Type B pancreatic cell (in vitro differentiated cells): ENCODE measurements around the gene TMEM132E. TPM values are rescaled to one million over a fixed set of nuclear protein-coding genes. Genes with fewer than 3 reads are reported as not detected.

Experiments
- DNase-seq: peaks from one replicate; pipeline ENCODE4 v3.0.0; 2021; ENCODE audit warnings: mixed read lengths; ENCODE audit not compliant: unreplicated experiment; ENCODE audit errors: extremely low spot score
- H3K27ac Mint-ChIP-seq: 2 replicates; pipeline ENCODE4 v1.8.0; 2021; ENCODE audit warnings: mild to moderate bottlenecking, mixed read lengths
- H3K27me3 Mint-ChIP-seq: 2 replicates; pipeline ENCODE4 v1.8.0; 2021; ENCODE audit warnings: mixed read lengths
- H3K36me3 Mint-ChIP-seq: 2 replicates; pipeline ENCODE4 v1.8.0; 2021; ENCODE audit warnings: mixed read lengths
- H3K4me1 Mint-ChIP-seq: one replicate; pipeline ENCODE4 v1.8.0; 2021; ENCODE audit warnings: mixed read lengths; ENCODE audit not compliant: unreplicated experiment
- H3K4me3 Mint-ChIP-seq: 2 replicates; pipeline ENCODE4 v1.8.0; 2021; ENCODE audit warnings: mild to moderate bottlenecking, mixed read lengths
- H3K9me3 Mint-ChIP-seq: 2 replicates; pipeline ENCODE4 v1.8.0; 2021; ENCODE audit warnings: mixed read lengths
- total RNA-seq: library from RNA; stranded (reverse); gene quantifications from 2 replicates; pipeline ENCODE4 v1.2.1, GENCODE V29; 2021; ENCODE audit warnings: low replicate concordance
- TF ChIP-seq, protein P1 (sequence below): fragments of 200-600 bp; sonication (generic); conservative IDR thresholded peaks from 2 replicates; pipeline ENCODE4 v1.5.0; 2021; ENCODE audit warnings: antibody characterized with exemption, mild to moderate bottlenecking

TMEM132E gene
- total RNA-seq, 1 donor from 2014 or later: 0.92 TPM

GRCh38 chr17:34615326-34615725 is 35.9 kb downstream of the TMEM132E start:
- DNase-seq: no peak
- Mint-ChIP-seq H3K9me3 (no peaks in the 10 kb centered on the region), H3K27ac (peak overlapping the region; percentile 4), H3K36me3 (no peaks in the 10 kb centered on the region), H3K4me1 (peaks cover 20% of the 10 kb centered on the region), H3K27me3 (peaks cover 37% of the 10 kb centered on the region), H3K4me3 (no peak overlapping the region)
- TF ChIP-seq, protein P1, sequence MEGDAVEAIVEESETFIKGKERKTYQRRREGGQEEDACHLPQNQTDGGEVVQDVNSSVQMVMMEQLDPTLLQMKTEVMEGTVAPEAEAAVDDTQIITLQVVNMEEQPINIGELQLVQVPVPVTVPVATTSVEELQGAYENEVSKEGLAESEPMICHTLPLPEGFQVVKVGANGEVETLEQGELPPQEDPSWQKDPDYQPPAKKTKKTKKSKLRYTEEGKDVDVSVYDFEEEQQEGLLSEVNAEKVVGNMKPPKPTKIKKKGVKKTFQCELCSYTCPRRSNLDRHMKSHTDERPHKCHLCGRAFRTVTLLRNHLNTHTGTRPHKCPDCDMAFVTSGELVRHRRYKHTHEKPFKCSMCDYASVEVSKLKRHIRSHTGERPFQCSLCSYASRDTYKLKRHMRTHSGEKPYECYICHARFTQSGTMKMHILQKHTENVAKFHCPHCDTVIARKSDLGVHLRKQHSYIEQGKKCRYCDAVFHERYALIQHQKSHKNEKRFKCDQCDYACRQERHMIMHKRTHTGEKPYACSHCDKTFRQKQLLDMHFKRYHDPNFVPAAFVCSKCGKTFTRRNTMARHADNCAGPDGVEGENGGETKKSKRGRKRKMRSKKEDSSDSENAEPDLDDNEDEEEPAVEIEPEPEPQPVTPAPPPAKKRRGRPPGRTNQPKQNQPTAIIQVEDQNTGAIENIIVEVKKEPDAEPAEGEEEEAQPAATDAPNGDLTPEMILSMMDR: no peak

GRCh38 chr17:34616148-34616547 is 36.8 kb downstream of the TMEM132E start:
- Mint-ChIP-seq H3K36me3 (no peaks in the 10 kb centered on the region), H3K9me3 (no peaks in the 10 kb centered on the region), H3K4me3 (no peak overlapping the region), H3K4me1 (peaks cover 16% of the 10 kb centered on the region), H3K27me3 (peaks cover 36% of the 10 kb centered on the region), H3K27ac (no peak overlapping the region)
- TF ChIP-seq, protein P1: no peak
- no peak for DNase-seq

GRCh38 chr17:34617398-34617797 is 38.0 kb downstream of the TMEM132E start:
- H3K4me1 Mint-ChIP-seq: peaks cover 16% of the 10 kb centered on the region
- TF ChIP-seq, protein P1: no peak
- no peak overlapping the region for H3K27ac Mint-ChIP-seq
- H3K4me3 Mint-ChIP-seq: no peak overlapping the region
- H3K27me3 Mint-ChIP-seq: peaks cover 33% of the 10 kb centered on the region
- no peak for DNase-seq
- no peaks in the 10 kb centered on the region for H3K9me3 Mint-ChIP-seq
- no peaks in the 10 kb centered on the region for H3K36me3 Mint-ChIP-seq

GRCh38 chr17:34619687-34620217 is 40.4 kb downstream of the TMEM132E start:
- Mint-ChIP-seq H3K27me3 (peaks cover 38% of the 10 kb centered on the region), H3K9me3 (no peaks in the 10 kb centered on the region), H3K4me3 (no peak overlapping the region), H3K36me3 (no peaks in the 10 kb centered on the region), H3K27ac (no peak overlapping the region), H3K4me1 (peaks cover 20% of the 10 kb centered on the region)
- DNase-seq: no peak
- TF ChIP-seq, protein P1: no peak

DNA sequence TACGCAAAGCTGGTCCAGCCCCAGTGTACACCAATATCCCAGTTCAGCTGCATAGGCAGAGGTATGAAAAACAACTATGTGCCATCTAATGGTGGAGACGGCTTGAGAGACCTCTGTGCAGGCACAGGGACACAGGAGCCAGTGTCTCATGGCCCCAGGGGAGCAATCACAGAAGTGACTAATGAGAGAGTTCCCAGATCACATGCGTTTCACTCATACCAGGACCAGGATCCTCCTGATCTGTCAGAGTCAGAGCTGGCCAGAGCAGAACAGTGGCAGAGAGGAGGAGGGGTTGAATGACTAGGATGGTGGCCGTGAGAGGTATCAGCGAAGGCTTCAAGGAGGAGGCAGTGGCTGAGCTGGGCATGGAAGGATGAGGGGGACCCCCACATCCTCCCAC is 41.1 kb downstream of the TMEM132E start:
- DNase-seq: no peak
- H3K27ac Mint-ChIP-seq: no peak overlapping the region
- TF ChIP-seq, protein P1: no peak
- no peaks in the 10 kb centered on the region for H3K36me3 Mint-ChIP-seq
- H3K4me1 Mint-ChIP-seq: peaks cover 23% of the 10 kb centered on the region
- H3K4me3 Mint-ChIP-seq: no peak overlapping the region
- peaks cover 42% of the 10 kb centered on the region for H3K27me3 Mint-ChIP-seq
- H3K9me3 Mint-ChIP-seq: no peaks in the 10 kb centered on the region
